ENCODE measurements around the gene KRTAP5-9.
A peak's percentile ranks its signal among the peaks of the same experiment; 100 is the strongest.
"Not testable (repeated sequence)": the region's sequence is repeated elsewhere in the genome, so short reads cannot be mapped to it uniquely, and the experiment has no call there.

The KRTAP5-9 gene

DNA sequence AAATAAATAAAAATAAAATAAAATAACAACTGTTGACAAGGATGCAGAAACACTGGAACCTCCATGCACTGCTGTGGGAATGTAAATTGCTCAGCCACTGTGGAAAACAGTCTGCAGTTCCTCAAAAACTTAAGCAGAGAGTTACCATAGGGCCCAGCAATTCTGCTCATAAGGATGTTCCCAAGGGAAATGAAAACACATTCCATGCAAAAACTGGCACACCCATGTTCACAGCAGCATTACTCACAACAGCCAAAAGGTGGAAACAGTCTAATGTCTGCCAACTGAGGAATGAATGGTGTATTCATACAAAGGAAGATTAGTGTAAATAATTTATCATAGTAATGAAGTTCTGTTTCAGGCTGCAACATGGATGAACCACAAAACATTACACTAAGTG, 13.9 kb downstream of the KRTAP5-9 start:
- DNase-seq (ENCODE audit: low spot score) = no peak

DNA sequence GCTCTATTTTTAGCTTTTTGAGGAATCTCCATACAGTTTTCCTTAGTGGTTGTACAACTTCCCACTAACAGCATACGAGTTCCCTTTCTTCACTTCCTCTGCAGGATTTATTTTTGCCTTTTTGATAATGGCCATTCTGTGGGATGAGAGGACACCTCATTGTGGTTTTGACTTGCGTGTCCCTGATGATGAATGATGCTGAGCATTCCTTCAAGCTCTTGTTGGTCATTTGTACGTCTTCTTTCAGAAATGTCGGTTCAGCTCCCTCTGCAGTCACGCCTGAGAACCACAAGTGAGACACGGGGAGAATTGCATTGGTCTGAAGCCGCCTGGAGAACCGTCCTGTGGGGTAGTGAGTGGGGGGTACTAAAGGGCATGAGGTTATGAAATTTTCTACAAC, 15.2 kb downstream of the KRTAP5-9 start:
- DNase-seq (ENCODE audit: low spot score) = no peak

DNA sequence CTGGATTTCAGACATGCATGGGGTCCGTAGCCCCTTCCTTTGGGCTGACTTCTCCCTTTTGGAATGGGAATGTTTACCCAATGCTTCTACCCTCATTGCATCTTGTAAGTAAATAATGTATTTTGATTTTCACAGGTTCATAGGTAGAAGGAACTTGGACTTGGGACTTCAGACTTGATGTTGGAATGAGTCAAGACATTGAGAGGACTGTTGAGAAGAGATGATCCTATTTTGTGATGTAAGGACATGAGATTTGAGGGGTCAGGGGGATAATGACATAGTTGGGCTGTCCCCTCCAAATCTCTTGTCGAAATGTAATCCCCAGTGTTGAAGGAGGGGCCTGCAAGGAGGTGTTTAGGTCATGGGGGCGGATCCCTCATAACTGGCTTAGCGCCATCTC, 16.2 kb downstream of the KRTAP5-9 start:
- no peak for DNase-seq (ENCODE audit: low spot score)

DNA sequence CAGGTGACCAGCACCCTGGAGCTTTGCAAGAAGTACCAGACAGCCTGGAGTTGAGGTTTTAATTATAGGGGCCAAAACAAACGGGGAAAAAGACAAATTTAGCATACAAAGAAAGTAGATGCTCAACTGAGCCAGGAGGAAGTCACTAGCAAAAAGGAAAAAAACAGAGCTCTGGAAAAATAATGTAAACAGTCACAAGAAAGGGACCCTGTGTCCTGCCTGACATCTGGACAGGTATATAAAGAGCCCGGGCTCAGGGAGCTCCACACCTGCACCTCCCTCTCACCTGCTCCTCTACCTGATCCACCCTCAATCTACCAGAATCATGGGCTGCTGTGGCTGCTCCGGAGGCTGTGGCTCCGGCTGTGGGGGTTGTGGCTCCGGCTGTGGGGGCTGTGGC, 17.0 kb downstream of the KRTAP5-9 start, which contains the start of gene KRTAP5-10:
Gene KRTAP5-10, plus strand, starts transcription at position 301 of the 400 bp plus-strand sequence. Its CDS starts 25 bp downstream, at position 326.
- no peak for DNase-seq (ENCODE audit: low spot score)

DNA sequence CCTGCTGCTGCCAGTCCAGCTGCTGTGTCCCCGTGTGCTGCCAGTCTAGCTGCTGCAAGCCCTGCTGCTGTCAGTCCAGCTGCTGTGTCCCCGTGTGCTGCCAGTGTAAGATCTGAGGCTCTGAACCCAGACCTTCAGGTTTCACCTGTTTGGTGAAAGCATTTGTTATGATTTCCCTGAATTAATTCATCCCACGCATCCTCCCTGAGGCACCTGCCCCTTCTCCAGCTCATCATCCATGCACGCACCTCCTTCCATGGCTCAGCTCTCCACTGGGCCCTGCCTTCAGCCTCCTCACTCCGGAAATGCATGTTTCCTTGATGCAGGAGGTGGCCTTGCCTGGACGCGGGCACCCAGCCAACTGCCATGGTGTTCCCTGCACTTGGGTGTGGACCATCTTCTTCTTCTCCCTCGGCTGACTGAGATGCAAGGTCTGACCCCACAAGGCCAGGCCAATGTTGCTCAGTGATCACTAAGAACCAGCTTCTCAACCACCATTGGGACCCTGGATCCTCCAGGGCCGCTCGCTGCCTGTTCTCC, 17.9 kb downstream of the KRTAP5-9 start:
- no peak for DNase-seq (ENCODE audit: low spot score)

DNA sequence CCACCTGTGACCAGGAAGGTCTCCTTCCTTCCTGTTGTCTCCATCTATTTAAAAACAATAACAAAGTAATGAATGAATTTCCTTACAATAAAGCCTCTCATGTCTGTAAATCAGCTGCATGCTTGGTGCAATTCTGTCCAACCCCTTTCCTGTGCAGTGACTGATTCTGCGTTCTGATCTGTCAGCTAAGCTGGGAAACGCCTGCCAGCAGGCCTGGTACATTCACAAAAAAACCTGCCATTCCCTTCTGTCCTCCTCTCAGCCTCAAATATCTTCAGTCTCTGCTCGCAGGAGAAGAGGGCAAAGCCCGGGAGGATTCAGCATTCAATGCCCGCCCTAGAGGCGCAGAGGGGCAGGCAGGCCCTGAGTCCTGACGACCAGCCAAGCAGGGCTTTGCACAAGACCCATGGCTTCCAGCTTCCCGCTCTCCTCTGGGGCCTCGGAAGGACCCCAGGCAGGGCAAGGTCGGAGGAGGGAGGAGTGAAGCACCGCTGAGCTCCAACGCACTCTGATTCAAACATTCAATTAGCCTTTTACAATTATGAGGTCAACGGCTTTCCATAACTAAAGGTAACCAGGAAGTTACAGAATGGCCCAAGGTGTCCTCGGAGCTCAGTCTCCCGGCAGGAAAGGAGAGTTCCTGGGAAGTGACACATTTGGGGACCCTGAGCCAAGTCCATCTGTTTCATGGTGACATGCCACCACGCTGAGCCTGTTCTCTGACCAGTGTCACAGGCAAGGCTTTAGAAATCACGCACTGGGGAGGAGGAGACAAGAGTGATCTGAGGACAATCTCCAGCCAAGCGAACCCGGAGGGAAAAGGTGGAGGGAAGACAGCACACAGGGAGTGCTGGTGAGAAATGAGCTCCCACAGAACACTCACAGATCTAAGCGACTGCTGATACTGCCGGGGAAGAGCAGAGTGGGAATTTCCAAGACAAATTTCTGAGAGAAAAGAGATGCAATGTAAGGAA, 18.7 kb downstream of the KRTAP5-9 start:
- DNase-seq (ENCODE audit: low spot score) = not testable (repeated sequence)

DNA sequence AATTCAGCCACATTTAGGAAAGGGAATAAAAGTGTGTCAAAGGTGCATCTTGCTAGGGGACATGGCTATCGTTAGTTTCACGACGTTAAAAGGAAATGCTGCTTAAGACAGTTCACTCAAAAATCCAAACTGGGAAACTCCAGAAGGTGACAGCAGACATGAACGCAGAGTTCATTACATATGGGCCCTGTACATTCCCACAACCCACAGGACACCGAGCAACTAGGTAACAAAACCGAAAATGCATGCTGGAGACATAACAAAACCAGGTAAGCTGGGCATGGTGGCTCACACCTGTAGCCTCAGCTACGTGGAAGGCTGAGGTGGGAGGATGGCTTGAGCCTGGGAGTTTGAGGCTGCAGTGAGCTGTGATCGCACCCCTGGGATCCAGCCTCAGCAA, 19.4 kb downstream of the KRTAP5-9 start:
- not testable (repeated sequence) for DNase-seq (ENCODE audit: low spot score)

DNA sequence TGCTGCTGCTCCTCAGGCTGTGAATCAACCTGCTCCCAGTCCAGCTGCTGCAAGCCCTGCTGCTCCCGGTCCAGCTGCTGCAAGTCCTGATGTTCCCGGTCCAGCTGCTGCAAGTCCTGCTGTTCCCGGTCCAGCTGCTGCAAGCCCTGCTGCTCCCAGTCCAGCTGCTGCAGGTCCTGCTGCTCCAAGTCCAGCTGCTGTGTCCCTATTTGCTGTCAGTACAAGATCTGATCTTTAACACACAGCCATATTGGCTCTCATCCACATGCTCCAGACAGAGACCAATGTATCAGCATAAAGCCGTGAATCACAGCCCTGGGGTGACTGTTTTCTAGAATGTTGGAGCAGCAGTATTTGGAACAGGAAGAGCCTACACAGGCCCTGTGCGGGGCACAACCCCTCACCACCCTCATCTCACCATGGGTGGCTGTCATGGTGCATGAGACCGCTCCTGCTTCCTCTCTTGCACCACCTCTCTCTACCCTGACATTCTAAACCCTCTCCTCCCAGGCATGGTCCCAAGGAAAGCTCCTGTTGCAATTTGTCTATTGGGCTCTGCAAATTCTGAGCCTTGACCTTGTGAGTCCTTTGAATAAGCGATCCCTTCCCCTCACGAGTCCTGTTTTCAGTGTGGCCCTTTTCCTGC, 20.6 kb downstream of the KRTAP5-9 start:
- no peak for DNase-seq (ENCODE audit: low spot score)

DNA sequence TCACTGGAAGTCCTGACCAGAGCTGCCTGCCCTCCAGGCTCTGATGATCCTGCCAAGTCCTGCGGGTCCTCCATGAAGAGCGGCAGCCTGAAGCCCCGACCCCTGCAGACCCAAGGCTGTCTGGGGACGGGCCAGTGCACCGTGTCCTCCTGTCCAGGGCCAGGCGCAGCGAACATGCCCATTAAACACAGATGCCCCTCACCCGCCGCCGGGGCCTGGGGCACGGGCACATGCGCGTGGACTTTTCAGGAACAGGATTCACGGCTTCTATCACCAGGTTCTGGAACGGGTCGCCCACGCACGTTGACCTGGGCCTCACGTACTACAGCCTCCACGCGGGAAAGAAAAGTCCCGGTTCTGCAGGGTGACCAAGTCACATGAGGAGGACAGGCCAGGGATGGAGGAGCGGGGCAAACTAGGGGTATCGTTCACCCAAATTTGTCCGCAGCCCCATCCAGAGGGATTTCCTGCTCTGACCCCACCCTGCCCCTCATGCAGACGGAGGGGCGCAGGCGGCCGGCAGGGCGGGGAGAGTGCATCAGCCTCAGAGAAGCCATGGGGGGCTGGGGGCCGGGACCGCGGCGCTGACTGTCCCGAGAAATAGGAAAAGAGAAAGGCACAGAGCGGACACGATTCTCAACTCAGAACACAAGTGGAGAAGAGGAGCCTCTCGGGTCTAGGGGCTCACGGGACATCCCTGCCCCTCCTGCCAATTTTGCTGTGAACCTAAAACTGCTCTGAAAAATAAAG, 23.1 kb downstream of the KRTAP5-9 start:
- DNase-seq (ENCODE audit: low spot score) = not testable (repeated sequence)

DNA sequence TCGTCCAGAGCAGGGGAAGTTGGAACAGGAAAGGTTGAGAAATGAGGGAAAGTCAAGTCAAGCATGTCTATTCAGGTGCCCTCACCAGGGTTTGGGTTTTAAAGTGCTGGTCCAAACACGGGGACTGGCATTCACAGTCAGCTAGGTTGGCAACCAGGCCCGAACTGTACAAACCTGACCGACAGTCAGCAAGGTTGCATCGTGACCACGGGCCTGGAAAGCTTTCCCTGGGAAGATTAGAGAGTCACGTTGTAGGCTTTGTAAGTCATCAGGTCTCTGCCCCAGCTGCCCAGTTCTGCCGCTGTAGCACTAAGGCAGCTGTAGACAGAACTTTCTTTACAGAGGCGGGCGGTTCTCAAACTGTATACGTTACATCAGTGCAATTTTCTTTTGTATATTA, 24.6 kb downstream of the KRTAP5-9 start:
- no peak for DNase-seq (ENCODE audit: low spot score)

DNA sequence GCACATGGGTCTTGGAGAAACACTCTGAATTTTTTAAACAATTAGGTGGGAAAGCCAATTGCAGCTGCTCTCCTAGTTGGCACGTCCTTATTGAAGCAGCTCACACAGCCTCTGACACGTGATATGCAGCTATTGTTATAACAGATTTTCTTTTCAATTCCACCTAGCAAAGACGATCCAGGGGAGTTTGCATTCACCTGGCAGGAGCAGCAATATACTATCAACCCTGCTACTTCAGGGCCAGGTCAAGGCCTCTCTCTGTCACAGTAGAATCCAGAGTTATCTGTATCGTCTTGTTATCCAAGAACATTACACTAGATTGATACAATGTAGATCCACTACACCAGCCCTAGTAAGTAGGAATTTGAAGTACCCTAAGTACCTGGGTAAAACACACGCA, 26.2 kb downstream of the KRTAP5-9 start:
- DNase-seq (ENCODE audit: low spot score) = no peak

DNA sequence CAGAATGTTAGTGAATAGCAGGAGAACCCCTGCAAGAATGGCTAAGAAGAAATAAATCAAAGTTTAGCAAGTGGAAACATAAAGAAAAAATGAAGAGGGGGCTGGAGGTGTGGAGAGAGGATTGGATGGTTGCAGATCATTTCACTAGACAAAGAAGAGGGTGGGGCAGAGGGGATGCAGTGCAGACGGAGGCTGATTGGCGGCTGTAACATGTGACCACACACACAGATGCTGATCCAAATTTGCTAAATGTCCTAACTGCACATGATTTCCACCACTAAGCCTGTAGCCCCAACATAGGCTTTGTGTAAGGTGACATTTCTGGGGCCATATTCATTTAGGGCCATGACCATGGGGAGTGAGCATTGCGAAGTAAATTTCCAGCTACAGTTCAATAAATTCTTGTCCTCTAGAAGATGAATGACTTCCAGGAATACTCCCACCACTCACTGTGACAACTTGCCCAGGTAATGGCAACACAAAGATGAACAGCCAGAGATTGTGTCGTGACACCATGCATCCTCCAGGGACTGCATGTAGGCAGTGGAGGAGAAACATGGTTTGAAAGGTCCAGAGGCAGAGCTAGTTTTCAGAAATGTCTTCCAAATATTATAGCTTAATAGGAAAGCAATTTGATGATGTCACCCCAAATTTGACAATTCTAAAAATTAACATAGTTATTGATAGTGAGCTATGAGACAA, 27.7 kb downstream of the KRTAP5-9 start:
- no peak for DNase-seq (ENCODE audit: low spot score)

DNA sequence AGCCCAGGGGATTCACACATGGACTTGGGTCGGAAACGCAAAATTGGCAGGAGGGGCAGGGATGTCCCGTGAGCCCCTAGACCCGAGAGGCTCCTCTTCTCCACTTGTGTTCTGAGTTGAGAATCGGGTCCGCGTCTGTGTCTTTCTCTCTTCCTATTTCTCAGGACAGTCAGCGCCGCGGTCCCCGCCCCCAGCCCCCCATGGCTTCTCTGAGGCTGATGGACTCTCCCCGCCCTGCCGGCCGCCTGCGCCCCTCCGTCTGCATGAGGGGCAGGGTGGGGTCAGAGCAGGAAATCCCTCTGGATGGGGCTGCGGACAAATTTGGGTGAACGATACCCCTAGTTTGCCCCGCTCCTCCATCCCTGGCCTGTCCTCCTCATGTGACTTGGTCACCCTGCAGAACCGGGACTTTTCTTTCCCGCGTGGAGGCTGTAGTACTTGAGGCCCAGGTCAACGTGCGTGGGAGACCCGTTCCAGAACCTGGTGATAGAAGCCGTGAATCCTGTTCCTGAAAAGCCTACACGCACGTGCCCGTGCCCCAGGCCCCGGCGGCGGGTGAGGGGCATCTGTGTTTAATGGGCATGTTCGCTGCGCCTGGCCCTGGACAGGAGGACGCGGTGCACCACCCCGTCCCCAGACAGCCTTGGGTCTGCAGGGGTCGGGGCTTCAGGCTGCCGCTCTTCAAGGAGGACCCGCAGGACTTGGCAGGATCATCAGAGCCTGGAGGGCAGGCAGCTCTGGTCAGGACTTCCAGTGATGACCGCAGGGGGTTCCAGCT, 28.7 kb downstream of the KRTAP5-9 start:
- not testable (repeated sequence) for DNase-seq (ENCODE audit: low spot score)

DNA sequence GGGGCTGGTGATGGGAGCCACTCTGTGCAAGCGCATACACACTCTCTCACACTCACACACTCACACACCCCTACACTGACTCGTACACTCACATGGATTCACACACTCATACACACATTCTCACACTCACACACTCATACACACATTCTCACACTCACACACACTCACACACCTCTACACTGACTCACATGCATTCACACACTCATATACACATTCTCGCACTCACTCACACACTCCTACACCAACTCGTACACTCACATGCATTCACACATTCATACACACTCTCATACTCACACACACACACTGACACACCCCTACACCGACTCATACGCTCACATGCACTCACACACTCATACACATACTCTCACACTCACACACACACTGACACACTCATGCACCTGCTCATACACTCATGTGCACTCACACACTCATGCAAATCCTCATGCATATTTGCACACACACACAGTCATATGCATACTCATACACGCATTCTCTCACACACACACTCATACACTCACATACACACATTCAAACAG, 29.3 kb downstream of the KRTAP5-9 start:
- no peak for DNase-seq (ENCODE audit: low spot score)

DNA sequence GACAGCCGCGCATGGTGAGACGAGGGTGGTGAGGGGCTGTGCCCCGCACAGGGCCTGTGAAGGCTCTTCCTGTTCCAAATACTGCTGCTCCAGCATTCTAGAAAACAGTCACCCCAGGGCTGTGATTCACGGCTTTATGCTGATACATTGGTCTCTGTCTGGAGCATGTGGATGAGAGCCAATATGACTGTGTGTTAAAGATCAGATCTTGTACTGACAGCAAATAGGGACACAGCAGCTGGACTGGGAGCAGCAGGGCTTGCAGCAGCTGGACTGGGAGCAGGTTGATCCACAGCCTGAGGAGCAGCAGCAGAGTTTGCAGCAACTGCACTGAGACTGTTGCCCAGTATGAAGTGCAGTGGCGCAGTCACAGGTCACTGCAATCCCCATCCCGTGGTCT, 31.3 kb downstream of the KRTAP5-9 start:
- not testable (repeated sequence) for DNase-seq (ENCODE audit: low spot score)

DNA sequence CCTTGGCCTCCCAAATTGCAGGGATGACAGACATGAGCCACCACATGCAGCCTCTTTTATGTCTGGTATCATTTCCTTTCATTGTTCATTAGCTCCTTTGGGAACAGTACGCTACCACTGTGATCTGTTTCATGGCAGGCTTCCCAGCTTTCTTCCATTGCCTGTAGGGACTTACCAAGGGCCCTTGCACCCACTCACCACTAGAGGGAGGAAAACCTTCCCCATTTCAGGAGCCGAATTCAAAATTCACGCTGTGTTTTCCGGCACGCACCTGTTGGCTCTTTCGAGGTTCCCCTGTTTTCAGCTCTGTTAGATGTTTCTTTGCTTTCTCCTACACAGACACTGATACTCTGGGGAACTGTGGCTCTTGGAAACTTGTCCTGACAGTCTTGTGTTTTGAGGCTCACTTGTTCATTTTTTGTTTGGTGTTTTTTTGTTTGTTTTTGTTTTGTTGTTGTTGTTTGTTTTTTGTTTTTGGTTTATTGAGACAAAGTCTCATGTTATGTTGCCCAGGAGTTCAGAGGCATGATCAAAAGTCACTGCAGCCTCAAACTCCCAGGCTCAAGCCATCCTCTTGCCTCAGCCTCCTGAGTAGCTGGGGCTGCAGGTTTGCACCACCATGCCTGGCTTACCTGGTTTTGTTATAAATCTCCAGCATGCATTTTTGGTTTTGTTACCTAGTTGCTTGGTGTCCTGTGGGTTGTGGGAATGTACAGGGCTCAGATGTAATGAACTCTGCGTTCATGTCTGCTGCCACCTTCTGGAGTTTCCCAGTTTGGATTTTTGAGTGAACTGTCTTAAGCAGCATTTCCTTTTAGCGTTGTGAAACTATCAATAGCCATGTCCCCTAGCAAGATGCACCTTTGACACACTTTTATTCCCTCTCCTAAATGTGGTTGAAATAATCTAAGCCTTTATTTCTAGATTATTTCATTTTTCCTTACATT, 32.1 kb downstream of the KRTAP5-9 start:
- peak; percentile 65 for DNase-seq (ENCODE audit: low spot score)

DNA sequence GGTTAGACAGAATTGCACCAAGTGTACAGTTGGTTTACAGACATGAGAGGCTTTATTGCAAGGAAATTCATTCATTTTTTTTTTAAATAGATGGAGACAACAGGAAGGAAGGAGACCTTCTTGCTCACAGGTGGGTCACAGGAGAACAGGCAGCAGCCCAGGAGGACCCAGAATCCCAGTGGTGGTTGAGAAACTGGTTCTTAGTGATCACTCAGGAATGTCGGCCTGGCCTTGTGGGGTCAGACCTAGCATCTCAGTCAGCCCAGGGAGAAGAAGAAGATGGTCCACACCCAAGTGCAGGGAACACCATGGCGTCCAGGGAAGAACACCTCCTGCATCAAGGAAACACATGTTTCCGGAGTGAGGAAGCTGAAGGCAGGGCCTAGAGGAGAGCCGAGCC, 33.6 kb downstream of the KRTAP5-9 start:
- no peak for DNase-seq (ENCODE audit: low spot score)

DNA sequence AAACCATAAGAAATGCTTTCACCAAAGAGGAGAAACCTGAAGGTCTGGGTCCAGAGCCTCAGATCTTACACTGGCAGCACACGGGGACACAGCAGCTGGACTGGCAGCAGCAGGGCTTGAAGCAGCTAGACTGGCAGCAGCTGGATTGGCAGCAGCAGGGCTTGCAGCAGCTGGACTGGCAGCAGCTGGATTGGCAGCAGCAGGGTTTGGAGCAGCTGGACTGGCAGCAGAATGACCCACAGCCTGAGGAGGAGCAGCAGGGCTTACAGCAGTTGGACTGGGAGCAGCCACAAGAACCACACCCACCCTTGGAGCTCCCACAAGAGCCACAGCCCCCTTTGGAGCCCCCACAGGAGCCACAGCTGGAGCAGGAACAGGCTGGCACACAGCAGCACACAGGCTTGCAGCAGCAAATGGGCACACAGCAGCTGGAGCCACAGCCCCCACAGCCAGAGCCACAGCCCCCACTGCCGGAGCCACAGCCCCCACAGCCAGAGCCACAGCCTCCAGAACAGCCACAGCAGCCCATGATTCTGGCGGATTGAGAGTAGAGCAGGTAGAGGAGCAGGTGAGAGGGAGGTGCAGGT, 34.2 kb downstream of the KRTAP5-9 start, which contains the start of gene KRTAP5-11:
Gene KRTAP5-11, minus strand, starts transcription at position 567 of the 587 bp plus-strand sequence. Its CDS starts 38 bp downstream, at position 529.
- no peak for DNase-seq (ENCODE audit: low spot score)

DNA sequence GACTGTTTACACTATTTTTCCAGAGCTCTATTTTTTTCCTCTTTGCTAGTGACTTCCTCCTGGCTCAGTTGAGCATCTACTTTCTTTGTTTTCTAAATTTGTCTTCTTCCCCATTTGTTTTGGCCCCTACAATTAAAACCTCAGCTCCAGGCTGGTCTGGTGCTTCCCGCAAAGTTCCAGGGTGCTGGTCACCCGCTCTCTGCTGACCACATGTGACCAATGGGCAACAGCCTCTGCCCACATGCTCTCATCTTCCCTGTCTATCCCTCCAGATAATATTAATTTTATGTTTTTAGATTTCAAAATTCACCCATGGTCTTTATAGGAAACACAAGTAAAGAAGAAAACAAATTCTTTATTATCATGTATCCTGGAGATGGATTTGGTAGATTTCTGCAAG, 34.7 kb downstream of the KRTAP5-9 start:
- DNase-seq (ENCODE audit: low spot score) = not testable (repeated sequence)

Measured in ecto neural progenitor cell (in vitro differentiated cells).